HFF-Myc (cell line): ENCODE measurements around the gene PTPRK.

Source experiments
- DNase-seq: peaks from one replicate; pipeline ENCODE4 v3.0.0-alpha.2; 2011; ENCODE audit warnings: low read depth; ENCODE audit errors: extremely low read depth
- H3K4me3 ChIP-seq: replicated peaks from 2 replicates; pipeline ENCODE4 v1.5.1; 2011; ENCODE audit warnings: low read depth, mild to moderate bottlenecking, control low read depth, low read length
- CTCF ChIP-seq: IDR thresholded peaks from 2 replicates; pipeline ENCODE4 v1.5.1; 2012; ENCODE audit warnings: mild to moderate bottlenecking, low read depth, low read length, control low read depth; ENCODE audit errors: missing control alignments

Gene PTPRK

GRCh38 chr6:128135325-128135724 lies 385.1 kb downstream of the PTPRK start:
- no peak overlapping the region for H3K4me3 ChIP-seq
- no peak for TF ChIP-seq CTCF
- no peak for DNase-seq

- DNase-seq = no peak
These were observed 388.8 kb downstream of the PTPRK start for GRCh38 chr6:128131566-128131965.

GRCh38 chr6:128131036-128131435 lies 389.4 kb downstream of the PTPRK start:
- DNase-seq = no peak
- H3K4me3 ChIP-seq = no peak overlapping the region
- TF ChIP-seq CTCF = no peak

More at GRCh38 chr6:128131566-128131965, 388.8 kb downstream of the PTPRK start:
- H3K4me3 ChIP-seq = no peak overlapping the region
- TF ChIP-seq CTCF = no peak

GRCh38 chr6:128129679-128130078 lies 390.7 kb downstream of the PTPRK start:
- no peak for TF ChIP-seq CTCF
- DNase-seq = no peak
- no peak overlapping the region for H3K4me3 ChIP-seq

GRCh38 chr6:128127650-128128049 lies 392.7 kb downstream of the PTPRK start:
- TF ChIP-seq CTCF = no peak
- no peak overlapping the region for H3K4me3 ChIP-seq
- no peak for DNase-seq

- TF ChIP-seq CTCF = no peak
- H3K4me3 ChIP-seq = no peak overlapping the region
- no peak for DNase-seq
These were observed 395.7 kb downstream of the PTPRK start for GRCh38 chr6:128124713-128125112.

- H3K4me3 ChIP-seq = no peak overlapping the region
- DNase-seq = no peak
- TF ChIP-seq CTCF = no peak
These were observed 398.8 kb downstream of the PTPRK start for GRCh38 chr6:128121610-128122009.
